H1 (cell line): ENCODE results near the gene PDE9A. TPM values are rescaled to one million over a fixed set of nuclear protein-coding genes. Genes with fewer than 3 reads are reported as not detected.

Experiments
- ASH2L ChIP-seq: fragments of 200-600, 300-600 bp; sonication (generic); IDR thresholded peaks from one replicate; pipeline ENCODE4 v1.7.1; 2017; ENCODE audit warnings: low read length
- CHD7 ChIP-seq: fragments of 300-600 bp; sonication (generic); IDR thresholded peaks from 2 replicates; pipeline ENCODE4 v1.7.1; 2012; ENCODE audit warnings: low read length, moderate library complexity, mild to moderate bottlenecking, inconsistent platforms; ENCODE audit not compliant: insufficient replicate concordance
- CTCF ChIP-seq, 3 experiments: IDR thresholded peaks; 1 replicate in 2 of 3; 2 replicates in 1 of 3; pipeline versions ENCODE4 v1.5.1 to v1.6.1; 2011; ENCODE audit warnings: low read length in 3 of 3, mild to moderate bottlenecking in 3 of 3, inconsistent platforms in 2 of 3, low read depth in 1 of 3, moderate library complexity in 1 of 3; ENCODE audit not compliant: insufficient read depth in 1 of 3; ENCODE audit errors: control extremely low read depth in 1 of 3
- KDM4A ChIP-seq: IDR thresholded peaks from one replicate; pipeline ENCODE4 v1.7.1; 2012; ENCODE audit warnings: low read depth, mild to moderate bottlenecking, moderate library complexity, low read length, inconsistent platforms; ENCODE audit not compliant: severe bottlenecking
- MAFK ChIP-seq: IDR thresholded peaks from 2 replicates; pipeline ENCODE4 v1.6.1; 2012; ENCODE audit warnings: low read depth, mild to moderate bottlenecking, improper control_type of control experiment, low read length
- NRF1 ChIP-seq: IDR thresholded peaks from 2 replicates; pipeline ENCODE4 v1.6.1; 2011; ENCODE audit warnings: mild to moderate bottlenecking, low read depth, low read length, improper control_type of control experiment
- RXRA ChIP-seq: IDR thresholded peaks from 2 replicates; pipeline ENCODE4 v1.6.1; 2011; ENCODE audit warnings: low read depth, mild to moderate bottlenecking, low read length, moderate library complexity; ENCODE audit not compliant: insufficient read depth
- SIRT6 ChIP-seq: IDR thresholded peaks from one replicate; pipeline ENCODE4 v1.7.1; 2012; ENCODE audit warnings: low read length, inconsistent platforms
- SRF ChIP-seq: IDR thresholded peaks from 2 replicates; pipeline ENCODE4 v1.6.1; 2011; ENCODE audit warnings: mild to moderate bottlenecking, low read depth, low read length, moderate library complexity
- ZNF274 ChIP-seq: IDR thresholded peaks from 2 replicates; pipeline ENCODE4 v1.7.0; 2012; ENCODE audit warnings: low read length, borderline replicate concordance; ENCODE audit errors: extremely low read depth
- polyA plus RNA-seq, 7 experiments: library from polyadenylated mRNA; depleted of rRNA in 3 of 7; stranded (reverse) in 5 of 7; unstranded in 2 of 7; fragments of >200 nt in 5 of 7; fragments of 200-250 nt in 2 of 7; gene quantifications; 1 replicate in 5 of 7; 2 replicates in 1 of 7; 4 replicates in 1 of 7; pipeline versions ENCODE4 v1.2.1 to v1.2.3, GENCODE V29; 2011 to 2013; ENCODE audit warnings: missing spikeins in 2 of 7, mixed read lengths in 2 of 7
- total RNA-seq: library from RNA; stranded (reverse); fragmentation: NEBNext Ultra II Directional; extraction: Animal tissue kit (Norgen Biotek cat#: 25700); gene quantifications from 2 replicates; pipeline ENCODE4 v1.2.1, GENCODE V29; 2021

Gene PDE9A
- total and polyA plus RNA-seq, 2 of the 8 experiments (the other 6 are each of a cell fraction or from before 2014, with no cell fraction given) = 39.2 to 45.9 TPM

- TF ChIP-seq CHD7 (no peak), SIRT6 (no peak), CTCF (IDR thresholded peaks at IDR 0.05; ENCODE audit: control extremely low read depth in 1 of 3, insufficient read depth in 1 of 3, low read depth in 1 of 3, low read length in 3 of 3) (no peak), MAFK (no peak), SRF (no peak), ASH2L (no peak), RXRA (no peak), KDM4A (no peak), NRF1 (no peak), ZNF274 (no peak)
These were observed 141.1 kb downstream of the PDE9A start (continued) for GRCh38 chr21:42794551-42794950.
